ENCODE results near the gene CRYL1.

The CRYL1 gene

GRCh38 chr13:20395061-20395916 lies 130.4 kb downstream of the CRYL1 start:
- H3K27ac ChIP-seq (ENCODE audit: low read depth, low read length): no peak overlapping the region
- H3K4me3 ChIP-seq (ENCODE audit: low read depth in 1 of 2, low read length in 2 of 2): no peak overlapping the region
- H3K9ac ChIP-seq (ENCODE audit: low read depth in 1 of 2, low read length in 2 of 2): no peak overlapping the region
- no peaks in the 10 kb centered on the region for H3K27me3 ChIP-seq (ENCODE audit: control insufficient read depth in 1 of 2, insufficient read depth in 2 of 2, low read length in 2 of 2)
- no peaks in the 10 kb centered on the region for H3K9me3 ChIP-seq (ENCODE audit: control insufficient read depth in 1 of 2, low read length in 2 of 2)
- no peaks in the 10 kb centered on the region for H3K4me1 ChIP-seq (ENCODE audit: control insufficient read depth in 1 of 2, insufficient read depth in 2 of 2, low read length in 2 of 2)
- H3K36me3 ChIP-seq (ENCODE audit: control insufficient read depth in 1 of 2, insufficient read depth in 2 of 2, low read length in 2 of 2): no peaks in the 10 kb centered on the region

GRCh38 chr13:20394506-20394905 lies 131.2 kb downstream of the CRYL1 start:
- no peak overlapping the region for H3K27ac ChIP-seq (ENCODE audit: low read depth, low read length)
- H3K4me1 ChIP-seq (ENCODE audit: control insufficient read depth in 1 of 2, insufficient read depth in 2 of 2, low read length in 2 of 2): no peaks in the 10 kb centered on the region
- H3K4me3 ChIP-seq (ENCODE audit: low read depth in 1 of 2, low read length in 2 of 2): no peak overlapping the region
- H3K9ac ChIP-seq (ENCODE audit: low read depth in 1 of 2, low read length in 2 of 2): no peak overlapping the region
- H3K36me3 ChIP-seq (ENCODE audit: control insufficient read depth in 1 of 2, insufficient read depth in 2 of 2, low read length in 2 of 2): no peaks in the 10 kb centered on the region
- H3K9me3 ChIP-seq (ENCODE audit: control insufficient read depth in 1 of 2, low read length in 2 of 2): no peaks in the 10 kb centered on the region
- no peaks in the 10 kb centered on the region for H3K27me3 ChIP-seq (ENCODE audit: control insufficient read depth in 1 of 2, insufficient read depth in 2 of 2, low read length in 2 of 2)

- no peak overlapping the region for H3K9ac ChIP-seq (ENCODE audit: low read depth in 1 of 2, low read length in 2 of 2)
- no peaks in the 10 kb centered on the region for H3K27me3 ChIP-seq (ENCODE audit: control insufficient read depth in 1 of 2, insufficient read depth in 2 of 2, low read length in 2 of 2)
- H3K27ac ChIP-seq (ENCODE audit: low read depth, low read length): no peak overlapping the region
- H3K4me3 ChIP-seq (ENCODE audit: low read depth in 1 of 2, low read length in 2 of 2): no peak overlapping the region
- H3K4me1 ChIP-seq (ENCODE audit: control insufficient read depth in 1 of 2, insufficient read depth in 2 of 2, low read length in 2 of 2): no peaks in the 10 kb centered on the region
- no peaks in the 10 kb centered on the region for H3K36me3 ChIP-seq (ENCODE audit: control insufficient read depth in 1 of 2, insufficient read depth in 2 of 2, low read length in 2 of 2)
- H3K9me3 ChIP-seq (ENCODE audit: control insufficient read depth in 1 of 2, low read length in 2 of 2): no peaks in the 10 kb centered on the region
These were observed 131.5 kb downstream of the CRYL1 start for GRCh38 chr13:20394169-20394501.

GRCh38 chr13:20393273-20394168 lies 132.1 kb downstream of the CRYL1 start:
- Histone ChIP-seq H3K4me3 (ENCODE audit: low read depth in 1 of 2, low read length in 2 of 2) (no peak overlapping the region), H3K4me1 (ENCODE audit: control insufficient read depth in 1 of 2, insufficient read depth in 2 of 2, low read length in 2 of 2) (no peaks in the 10 kb centered on the region), H3K27me3 (ENCODE audit: control insufficient read depth in 1 of 2, insufficient read depth in 2 of 2, low read length in 2 of 2) (no peaks in the 10 kb centered on the region), H3K9me3 (ENCODE audit: control insufficient read depth in 1 of 2, low read length in 2 of 2) (no peaks in the 10 kb centered on the region), H3K9ac (ENCODE audit: low read depth in 1 of 2, low read length in 2 of 2) (no peak overlapping the region), H3K36me3 (ENCODE audit: control insufficient read depth in 1 of 2, insufficient read depth in 2 of 2, low read length in 2 of 2) (no peaks in the 10 kb centered on the region), H3K27ac (ENCODE audit: low read depth, low read length) (no peak overlapping the region)

GRCh38 chr13:20392530-20392929 lies 133.1 kb downstream of the CRYL1 start:
- Histone ChIP-seq H3K27me3 (ENCODE audit: control insufficient read depth in 1 of 2, insufficient read depth in 2 of 2, low read length in 2 of 2) (no peaks in the 10 kb centered on the region), H3K9ac (ENCODE audit: low read depth in 1 of 2, low read length in 2 of 2) (no peak overlapping the region), H3K27ac (ENCODE audit: low read depth, low read length) (no peak overlapping the region), H3K36me3 (ENCODE audit: control insufficient read depth in 1 of 2, insufficient read depth in 2 of 2, low read length in 2 of 2) (no peaks in the 10 kb centered on the region), H3K4me1 (ENCODE audit: control insufficient read depth in 1 of 2, insufficient read depth in 2 of 2, low read length in 2 of 2) (no peaks in the 10 kb centered on the region), H3K4me3 (ENCODE audit: low read depth in 1 of 2, low read length in 2 of 2) (no peak overlapping the region), H3K9me3 (ENCODE audit: control insufficient read depth in 1 of 2, low read length in 2 of 2) (no peaks in the 10 kb centered on the region)

GRCh38 chr13:20391597-20392452 lies 133.8 kb downstream of the CRYL1 start:
- Histone ChIP-seq H3K27me3 (ENCODE audit: control insufficient read depth in 1 of 2, insufficient read depth in 2 of 2, low read length in 2 of 2) (no peaks in the 10 kb centered on the region), H3K27ac (ENCODE audit: low read depth, low read length) (no peak overlapping the region)

GRCh38 chr13:20390526-20391175 lies 135.0 kb downstream of the CRYL1 start:
- no peak overlapping the region for H3K4me3 ChIP-seq (ENCODE audit: low read depth in 1 of 2, low read length in 2 of 2)
- no peaks in the 10 kb centered on the region for H3K27me3 ChIP-seq (ENCODE audit: control insufficient read depth in 1 of 2, insufficient read depth in 2 of 2, low read length in 2 of 2)
- no peak overlapping the region for H3K9ac ChIP-seq (ENCODE audit: low read depth in 1 of 2, low read length in 2 of 2)
- no peaks in the 10 kb centered on the region for H3K36me3 ChIP-seq (ENCODE audit: control insufficient read depth in 1 of 2, insufficient read depth in 2 of 2, low read length in 2 of 2)
- H3K4me1 ChIP-seq (ENCODE audit: control insufficient read depth in 1 of 2, insufficient read depth in 2 of 2, low read length in 2 of 2): no peaks in the 10 kb centered on the region
- no peaks in the 10 kb centered on the region for H3K9me3 ChIP-seq (ENCODE audit: control insufficient read depth in 1 of 2, low read length in 2 of 2)
- H3K27ac ChIP-seq (ENCODE audit: low read depth, low read length): no peak overlapping the region

More at GRCh38 chr13:20391597-20392452, 133.8 kb downstream of the CRYL1 start:
- Histone ChIP-seq H3K4me3 (ENCODE audit: low read depth in 1 of 2, low read length in 2 of 2) (no peak overlapping the region), H3K9me3 (ENCODE audit: control insufficient read depth in 1 of 2, low read length in 2 of 2) (no peaks in the 10 kb centered on the region), H3K36me3 (ENCODE audit: control insufficient read depth in 1 of 2, insufficient read depth in 2 of 2, low read length in 2 of 2) (no peaks in the 10 kb centered on the region), H3K9ac (ENCODE audit: low read depth in 1 of 2, low read length in 2 of 2) (no peak overlapping the region), H3K4me1 (ENCODE audit: control insufficient read depth in 1 of 2, insufficient read depth in 2 of 2, low read length in 2 of 2) (no peaks in the 10 kb centered on the region)

GRCh38 chr13:20389696-20390525 lies 135.7 kb downstream of the CRYL1 start:
- H3K9ac ChIP-seq (ENCODE audit: low read depth in 1 of 2, low read length in 2 of 2): no peak overlapping the region
- no peak overlapping the region for H3K27ac ChIP-seq (ENCODE audit: low read depth, low read length)
- no peaks in the 10 kb centered on the region for H3K9me3 ChIP-seq (ENCODE audit: control insufficient read depth in 1 of 2, low read length in 2 of 2)
- no peak overlapping the region for H3K4me3 ChIP-seq (ENCODE audit: low read depth in 1 of 2, low read length in 2 of 2)
- no peaks in the 10 kb centered on the region for H3K36me3 ChIP-seq (ENCODE audit: control insufficient read depth in 1 of 2, insufficient read depth in 2 of 2, low read length in 2 of 2)
- no peaks in the 10 kb centered on the region for H3K27me3 ChIP-seq (ENCODE audit: control insufficient read depth in 1 of 2, insufficient read depth in 2 of 2, low read length in 2 of 2)
- H3K4me1 ChIP-seq (ENCODE audit: control insufficient read depth in 1 of 2, insufficient read depth in 2 of 2, low read length in 2 of 2): no peaks in the 10 kb centered on the region

- H3K27ac ChIP-seq (ENCODE audit: low read depth, low read length): no peak overlapping the region
These were observed 137.5 kb downstream of the CRYL1 start for GRCh38 chr13:20388184-20388583.

More at GRCh38 chr13:20388184-20388583, 137.5 kb downstream of the CRYL1 start:
- Histone ChIP-seq H3K9me3 (ENCODE audit: control insufficient read depth in 1 of 2, low read length in 2 of 2) (no peaks in the 10 kb centered on the region), H3K4me3 (ENCODE audit: low read depth in 1 of 2, low read length in 2 of 2) (no peak overlapping the region), H3K27me3 (ENCODE audit: control insufficient read depth in 1 of 2, insufficient read depth in 2 of 2, low read length in 2 of 2) (no peaks in the 10 kb centered on the region), H3K4me1 (ENCODE audit: control insufficient read depth in 1 of 2, insufficient read depth in 2 of 2, low read length in 2 of 2) (no peaks in the 10 kb centered on the region), H3K36me3 (ENCODE audit: control insufficient read depth in 1 of 2, insufficient read depth in 2 of 2, low read length in 2 of 2) (no peaks in the 10 kb centered on the region), H3K9ac (ENCODE audit: low read depth in 1 of 2, low read length in 2 of 2) (no peak overlapping the region)

Measured in duodenal mucosa (tissue), 2 donors.